GM12878 (cell line): ENCODE measurements around the gene ABCB7. TPM values are rescaled to one million over a fixed set of nuclear protein-coding genes. Genes with fewer than 3 reads are reported as not detected.

Experiments
- ATAC-seq: fragments of 200-7000 bp; cut with Tn5 transposase; 3 replicates; pipeline ENCODE4 v1.9.1; 2020; ENCODE audit warnings: mild to moderate bottlenecking, moderate library complexity
- BruUV-seq: library from RNA; stranded (reverse); fragments of 400-500 nt; replicated peaks from 2 replicates; lab custom pipeline; 2021; lab: Mats Ljungman, UMichigan
- CTCF ChIA-PET: fragments of 300-600 bp; sonication (Branson Sonifier 250); formaldehyde crosslinking; extraction: SDS; loops from one replicate; lab custom pipeline; 2021; ENCODE audit warnings: inconsistent platforms; lab: Yijun Ruan, JAX
- POLR2A ChIA-PET: fragments of 350-600 bp; formaldehyde crosslinking; extraction: SDS; loops from one replicate; lab custom pipeline; 2021; ENCODE audit warnings: inconsistent platforms; lab: Charles Lee
- RAD21 ChIA-PET: fragments of 300-600 bp; sonication (Branson Sonifier 250); formaldehyde crosslinking; loops from one replicate; lab custom pipeline; 2023; ENCODE audit warnings: antibody characterized with exemption; ENCODE audit not compliant: unreplicated experiment; lab: Charles Lee
- SMC1A ChIA-PET: fragments of 300-600 bp; sonication (Branson Sonifier 250); formaldehyde crosslinking; loops from one replicate; lab custom pipeline; 2023; ENCODE audit not compliant: unreplicated experiment, uncharacterized antibody; lab: Charles Lee
- DNase-seq: peaks from one replicate; pipeline ENCODE4 v3.0.0-alpha.2; 2011; ENCODE audit warnings: low read depth, low spot score
- FAIRE-seq: peaks from 3 replicates; lab custom pipeline; 2011; peaks lifted over from hg19 to GRCh38; lab: Jason Lieb, UNC
- H2AFZ ChIP-seq: 2 replicates; pipeline ENCODE4 v1.6.0; 2011; ENCODE audit warnings: low read depth, low read length, control low read depth; ENCODE audit not compliant: control insufficient read depth
- H3K27ac ChIP-seq: 2 replicates; pipeline ENCODE4 v1.5.1; 2011; ENCODE audit warnings: control low read depth; ENCODE audit not compliant: control insufficient read depth, insufficient read depth
- H3K27me3 ChIP-seq, 2 experiments: replicated peaks in 1 of 2; 2 replicates each; pipeline versions ENCODE4 v1.6.0 to v1.6.1; 2011; ENCODE audit warnings: low read length in 1 of 2; ENCODE audit not compliant: control insufficient read depth in 2 of 2, insufficient read depth in 2 of 2
- H3K36me3 ChIP-seq, 2 experiments: 2 replicates each; pipeline ENCODE4 v1.5.1; 2011; ENCODE audit warnings: low read length in 1 of 2; ENCODE audit not compliant: control insufficient read depth in 2 of 2, insufficient read depth in 2 of 2
- H3K4me1 ChIP-seq: 2 replicates; pipeline ENCODE4 v1.6.1; 2011; ENCODE audit warnings: mild to moderate bottlenecking, low read length, moderate library complexity, mixed read lengths; ENCODE audit not compliant: control insufficient read depth, insufficient read depth
- H3K4me2 ChIP-seq: 2 replicates; pipeline ENCODE4 v1.6.0; 2011; ENCODE audit warnings: control low read depth; ENCODE audit not compliant: control insufficient read depth, insufficient read depth
- H3K4me3 ChIP-seq: fragments of 200-600 bp; sonication (generic); 2 replicates; pipeline ENCODE4 v1.5.1; 2016
- H3K79me2 ChIP-seq: 2 replicates; pipeline ENCODE4 v1.6.0; 2011; ENCODE audit warnings: low read length; ENCODE audit not compliant: control insufficient read depth, insufficient read depth
- H3K9ac ChIP-seq: 2 replicates; pipeline ENCODE4 v1.8.0; 2011; ENCODE audit warnings: low read length, control low read depth, mixed read lengths; ENCODE audit not compliant: control insufficient read depth, insufficient read depth
- H3K9me3 ChIP-seq: replicated peaks from 3 replicates; pipeline ENCODE4 v1.5.1; 2011; ENCODE audit warnings: mild to moderate bottlenecking, low read length; ENCODE audit not compliant: control insufficient read depth, insufficient read depth
- H4K20me1 ChIP-seq: 2 replicates; pipeline ENCODE4 v1.6.0; 2011; ENCODE audit not compliant: control insufficient read depth, insufficient read depth
- JUNB ChIP-seq: IDR thresholded peaks from 2 replicates; pipeline ENCODE4 v1.6.1; 2016; ENCODE audit warnings: antibody characterized with exemption, mild to moderate bottlenecking
- KDM1A ChIP-seq: fragments of 200-600 bp; sonication (generic); IDR thresholded peaks from 2 replicates; pipeline ENCODE4 v1.6.1; 2016; ENCODE audit warnings: borderline replicate concordance
- POLR2AphosphoS5 ChIP-seq: IDR thresholded peaks from 2 replicates; pipeline ENCODE4 v1.6.1; 2011; ENCODE audit warnings: mild to moderate bottlenecking, low read length, inconsistent platforms
- RCOR1 ChIP-seq: conservative IDR thresholded peaks from 2 replicates; pipeline ENCODE4 v1.6.1; 2012; ENCODE audit warnings: low read depth, low read length, improper control_type of control experiment
- SREBF2 ChIP-seq: IDR thresholded peaks from 2 replicates; pipeline ENCODE4 v1.6.1; 2012; ENCODE audit warnings: mild to moderate bottlenecking, low read length
- WGBS: methylation state at CpG from one replicate; pipeline ENCODE4 v1.1.6; 2016; ENCODE audit warnings: low lambda C conversion rate; ENCODE audit not compliant: insufficient replicate concordance, insufficient coverage; ENCODE audit errors: missing lambda C conversion rate; 5-methylcytosine and 5-hydroxymethylcytosine counted together
- in situ Hi-C: fragments of 300-500 bp; cut with MboI; formaldehyde crosslinking; loops from 9 replicates; pipeline ENCODE4 v1.14.3; 2018; ENCODE audit warnings: mixed read lengths
- intact Hi-C: fragments of 100-400 bp; cut with micrococcal nuclease; formaldehyde crosslinking; loops from one replicate; pipeline ENCODE4 v1.14.2; 2022; ENCODE audit not compliant: unreplicated experiment
- polyA plus RNA-seq, 11 experiments: library from polyadenylated mRNA; depleted of rRNA in 4 of 11; unstranded in 6 of 11; stranded (reverse) in 5 of 11; fragments of >200 nt; fragmentation: Nextera tagmentation in 4 of 11; fragmentation: Illumina TruSeq in 1 of 11; extraction: Ambion mirVana in 4 of 11; extraction: Trizol in 1 of 11; gene quantifications; 1 replicate in 1 of 11; 2 replicates in 10 of 11; pipeline versions ENCODE4 v1.2.1 to v1.2.3, GENCODE V29; 2011 to 2016; ENCODE audit warnings: inconsistent platforms in 2 of 11, missing spikeins in 2 of 11, low read depth in 1 of 11
- total RNA-seq, 4 experiments: library from RNA; depleted of rRNA in 3 of 4; stranded (reverse); fragments of >200 nt in 3 of 4; fragmentation: Illumina TruSeq in 1 of 4; extraction: Trizol in 1 of 4; gene quantifications; 2 replicates each; pipeline versions ENCODE4 v1.2.1 to v1.2.3, GENCODE V29; 2013 to 2021
- TF ChIP-seq, protein P1 (sequence below): IDR thresholded peaks from 2 replicates; pipeline ENCODE4 v1.6.1; 2012; ENCODE audit warnings: low read depth, low read length, improper control_type of control experiment
- TF ChIP-seq, protein P2 (sequence below): fragments of 450-650 bp; IDR thresholded peaks from 2 replicates; pipeline ENCODE4 v1.6.1; 2016; ENCODE audit warnings: mild to moderate bottlenecking

ABCB7 gene
- total and polyA plus RNA-seq, 10 of the 15 experiments (the other 5 are each of a cell fraction or from before 2014, with no cell fraction given), result 16.8 to 62.7 (median 30.6) TPM

DNA sequence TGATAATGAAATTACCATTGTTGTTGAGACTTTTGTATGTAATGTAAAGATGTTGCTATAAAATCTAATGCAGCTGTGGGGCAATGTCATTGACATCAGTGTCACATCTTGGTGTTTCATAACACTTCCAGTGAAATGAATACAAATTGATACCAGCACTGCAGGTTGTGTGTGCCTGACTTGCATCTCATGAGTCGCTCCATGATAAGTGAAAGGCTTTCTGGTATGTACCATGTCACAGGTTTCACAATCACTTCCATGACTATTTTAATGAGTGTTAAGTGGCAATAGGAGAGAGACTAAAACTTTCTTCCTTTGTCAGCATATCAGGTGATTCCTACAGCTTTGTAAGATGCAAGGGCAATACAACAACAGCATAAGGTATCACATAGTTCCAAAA lies 94.4 kb downstream of the ABCB7 start:
- DNase-seq, result no peak
- H3K79me2 ChIP-seq, result no peaks in the 10 kb centered on the region
- ChIA-PET RAD21 (no interaction called here), POLR2A (no interaction called here), CTCF (no interaction called here), SMC1A (interaction anchor here (0.5 to 1.1 kb wide), 2 partner anchors 15 to 59 kb away, joined by 3 read pairs; no protein-coding TSS in a partner anchor)
- no peak overlapping the region for H3K4me2 ChIP-seq
- ATAC-seq, result no peak
- H3K36me3 ChIP-seq, result no peaks in the 10 kb centered on the region
- H3K4me1 ChIP-seq, result no peaks in the 10 kb centered on the region
- H3K9ac ChIP-seq, result no peak overlapping the region
- H3K27me3 ChIP-seq, result no peaks in the 10 kb centered on the region
- no peak overlapping the region for H2AFZ ChIP-seq
- H3K27ac ChIP-seq, result no peak overlapping the region
- TF ChIP-seq KDM1A (no peak), RCOR1 (no peak), JUNB (no peak), POLR2AphosphoS5 (no peak), SREBF2 (no peak)
- TF ChIP-seq, protein P1, sequence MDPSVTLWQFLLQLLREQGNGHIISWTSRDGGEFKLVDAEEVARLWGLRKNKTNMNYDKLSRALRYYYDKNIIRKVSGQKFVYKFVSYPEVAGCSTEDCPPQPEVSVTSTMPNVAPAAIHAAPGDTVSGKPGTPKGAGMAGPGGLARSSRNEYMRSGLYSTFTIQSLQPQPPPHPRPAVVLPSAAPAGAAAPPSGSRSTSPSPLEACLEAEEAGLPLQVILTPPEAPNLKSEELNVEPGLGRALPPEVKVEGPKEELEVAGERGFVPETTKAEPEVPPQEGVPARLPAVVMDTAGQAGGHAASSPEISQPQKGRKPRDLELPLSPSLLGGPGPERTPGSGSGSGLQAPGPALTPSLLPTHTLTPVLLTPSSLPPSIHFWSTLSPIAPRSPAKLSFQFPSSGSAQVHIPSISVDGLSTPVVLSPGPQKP, result no peak
- TF ChIP-seq, protein P2, sequence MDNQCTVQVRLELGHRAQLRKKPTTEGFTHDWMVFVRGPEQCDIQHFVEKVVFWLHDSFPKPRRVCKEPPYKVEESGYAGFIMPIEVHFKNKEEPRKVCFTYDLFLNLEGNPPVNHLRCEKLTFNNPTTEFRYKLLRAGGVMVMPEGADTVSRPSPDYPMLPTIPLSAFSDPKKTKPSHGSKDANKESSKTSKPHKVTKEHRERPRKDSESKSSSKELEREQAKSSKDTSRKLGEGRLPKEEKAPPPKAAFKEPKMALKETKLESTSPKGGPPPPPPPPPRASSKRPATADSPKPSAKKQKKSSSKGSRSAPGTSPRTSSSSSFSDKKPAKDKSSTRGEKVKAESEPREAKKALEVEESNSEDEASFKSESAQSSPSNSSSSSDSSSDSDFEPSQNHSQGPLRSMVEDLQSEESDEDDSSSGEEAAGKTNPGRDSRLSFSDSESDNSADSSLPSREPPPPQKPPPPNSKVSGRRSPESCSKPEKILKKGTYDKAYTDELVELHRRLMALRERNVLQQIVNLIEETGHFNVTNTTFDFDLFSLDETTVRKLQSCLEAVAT, result no peak
- intact Hi-C loops (no loop called here), in situ Hi-C loops (no loop called here)
- no peak overlapping the region for H3K4me3 ChIP-seq
- no peaks in the 10 kb centered on the region for H3K9me3 ChIP-seq
- no peak for FAIRE-seq
- no peaks in the 10 kb centered on the region for H4K20me1 ChIP-seq
- 30% methylated on average over 1 of the region's 1 CpG for WGBS
- no TSS peak for BruUV-seq
